Neuron (in vitro differentiated cells): Measurements from ENCODE around the gene GSTM3.
"Not testable (repeated sequence)": the region's sequence is repeated elsewhere in the genome, so short reads cannot be mapped to it uniquely, and the experiment has no call there.

Source experiments
- H2AFZ ChIP-seq: one replicate; pipeline ENCODE4 v1.6.1; 2013; ENCODE audit warnings: low read depth, mild to moderate bottlenecking, inconsistent platforms, low read length, moderate library complexity
- H3K27me3 ChIP-seq: one replicate; pipeline ENCODE4 v1.6.1; 2013; ENCODE audit warnings: low read length; ENCODE audit not compliant: insufficient read depth
- H3K36me3 ChIP-seq: one replicate; pipeline ENCODE4 v1.6.1; 2013; ENCODE audit warnings: low read length; ENCODE audit not compliant: insufficient read depth
- H3K4me1 ChIP-seq: one replicate; pipeline ENCODE4 v1.6.1; 2013; ENCODE audit warnings: low read length; ENCODE audit not compliant: insufficient read depth
- H3K4me3 ChIP-seq: 2 replicates; pipeline ENCODE4 v1.5.1; 2013; ENCODE audit warnings: mild to moderate bottlenecking, low read length, moderate library complexity
- H3K9me3 ChIP-seq: one replicate; pipeline ENCODE4 v1.6.1; 2013; ENCODE audit warnings: low read length

The GSTM3 gene

DNA sequence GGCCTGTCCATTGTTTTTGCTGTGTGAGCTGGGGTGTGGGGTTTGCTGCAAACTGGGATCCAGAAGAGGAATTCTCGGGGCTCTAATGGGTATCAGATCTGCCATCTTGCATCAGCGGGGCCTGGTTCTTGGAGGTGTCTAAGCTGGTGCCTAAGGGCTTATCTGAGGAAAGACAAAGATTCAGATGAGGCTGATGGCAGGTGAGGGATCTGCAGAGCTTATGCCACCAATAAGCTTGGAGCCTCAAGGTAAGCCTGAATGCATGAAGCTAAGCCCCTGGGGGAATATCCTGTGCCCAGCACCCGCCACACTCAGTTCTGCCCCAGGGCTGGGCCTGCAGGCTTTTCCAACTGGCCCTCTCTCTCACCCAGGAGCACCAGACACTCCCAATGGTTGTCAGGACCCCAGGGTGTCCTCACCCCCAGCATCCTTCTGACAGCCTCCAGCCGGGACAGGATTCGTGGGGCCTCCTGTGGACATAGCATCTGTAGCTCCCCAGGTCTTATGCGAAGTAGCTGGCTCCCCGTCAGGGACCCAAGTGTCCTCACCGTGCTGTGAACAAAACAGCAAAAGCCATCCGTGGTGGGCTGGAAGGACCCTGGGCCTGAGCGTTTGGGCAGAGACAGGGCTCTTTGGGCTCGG lies 9.5 kb upstream of the GSTM3 start:
- Histone ChIP-seq H3K4me3 (no peak overlapping the region), H2AFZ (no peak overlapping the region), H3K4me1 (no peaks in the 10 kb centered on the region), H3K9me3 (no peaks in the 10 kb centered on the region), H3K36me3 (no peaks in the 10 kb centered on the region), H3K27me3 (peaks cover 32% of the 10 kb centered on the region)

DNA sequence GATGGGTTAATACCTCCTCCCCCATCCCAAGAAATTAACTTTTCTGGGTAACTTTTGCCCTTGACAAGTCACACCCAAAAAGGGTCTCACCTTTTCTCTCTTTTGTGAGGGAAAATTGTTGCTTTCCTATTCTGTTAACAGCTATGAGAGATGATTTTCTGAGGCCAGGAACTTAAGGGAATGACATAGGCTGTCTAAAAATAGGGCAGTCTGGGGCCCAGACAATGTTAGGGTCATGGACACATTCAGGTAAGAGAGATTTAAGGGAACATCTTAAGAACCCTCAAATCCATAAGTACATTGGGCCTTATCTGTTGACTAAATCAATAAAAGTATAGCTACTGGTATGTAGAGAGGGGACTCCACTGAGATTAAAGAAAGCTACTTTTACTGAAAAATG lies 8.4 kb upstream of the GSTM3 start:
- H3K27me3 ChIP-seq, result peaks cover 32% of the 10 kb centered on the region

GRCh38 chr1:109748311-109748710 lies 7.5 kb upstream of the GSTM3 start:
- peaks cover 30% of the 10 kb centered on the region for H3K27me3 ChIP-seq
- not testable (repeated sequence) for H3K9me3 ChIP-seq, H3K4me1 ChIP-seq, H3K4me3 ChIP-seq, H3K36me3 ChIP-seq, H2AFZ ChIP-seq

More for the DNA sequence above, 8.4 kb upstream of the GSTM3 start:
- no peak overlapping the region for H2AFZ ChIP-seq
- no peaks in the 10 kb centered on the region for H3K4me1 ChIP-seq
- H3K36me3 ChIP-seq, result no peaks in the 10 kb centered on the region
- no peak overlapping the region for H3K4me3 ChIP-seq
- no peaks in the 10 kb centered on the region for H3K9me3 ChIP-seq

- Histone ChIP-seq H3K27me3 (no peaks in the 10 kb centered on the region), H3K4me3 (peak overlapping the region; percentile 58), H3K4me1 (peaks cover 9% of the 10 kb centered on the region), H3K36me3 (peaks cover 19% of the 10 kb centered on the region), H2AFZ (peak overlapping the region; percentile 70), H3K9me3 (no peaks in the 10 kb centered on the region)
Measured at GRCh38 chr1:109739738-109740614, 862 bp downstream of the GSTM3 start.

DNA sequence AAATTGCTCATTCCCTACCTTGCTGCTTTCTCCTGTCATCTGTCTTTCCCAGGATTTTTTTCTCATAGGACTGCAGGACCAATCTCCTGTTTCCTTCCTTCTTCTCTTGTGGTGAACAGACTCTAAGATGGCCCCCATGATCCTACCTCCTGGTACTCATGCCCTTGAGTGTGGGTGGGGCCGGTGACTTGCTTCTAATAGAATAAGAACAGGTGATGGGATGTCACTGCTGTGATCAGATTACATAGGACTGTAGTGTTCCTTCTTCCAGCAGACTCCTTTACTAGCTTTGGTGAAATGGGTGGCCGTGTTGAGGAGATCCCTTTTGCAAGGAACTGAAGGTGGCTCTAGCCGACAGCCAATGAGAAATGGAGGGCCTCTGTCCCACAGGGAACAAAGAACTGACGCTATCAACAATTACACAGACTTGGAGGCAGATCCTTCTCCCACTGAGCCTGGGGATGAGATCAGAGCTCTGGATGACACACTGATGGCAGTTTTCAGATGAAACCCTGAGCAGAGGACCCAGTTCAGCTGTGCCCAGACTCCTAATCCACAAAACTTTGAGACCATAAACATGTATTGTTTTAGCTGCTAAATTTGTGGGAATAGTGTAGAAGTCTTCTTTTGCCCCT lies 7.5 kb downstream of the GSTM3 start:
- Histone ChIP-seq H3K9me3 (peaks cover 5% of the 10 kb centered on the region), H3K4me1 (peaks cover 10% of the 10 kb centered on the region), H2AFZ (no peak overlapping the region), H3K27me3 (no peaks in the 10 kb centered on the region), H3K36me3 (peaks cover 19% of the 10 kb centered on the region), H3K4me3 (no peak overlapping the region)

DNA sequence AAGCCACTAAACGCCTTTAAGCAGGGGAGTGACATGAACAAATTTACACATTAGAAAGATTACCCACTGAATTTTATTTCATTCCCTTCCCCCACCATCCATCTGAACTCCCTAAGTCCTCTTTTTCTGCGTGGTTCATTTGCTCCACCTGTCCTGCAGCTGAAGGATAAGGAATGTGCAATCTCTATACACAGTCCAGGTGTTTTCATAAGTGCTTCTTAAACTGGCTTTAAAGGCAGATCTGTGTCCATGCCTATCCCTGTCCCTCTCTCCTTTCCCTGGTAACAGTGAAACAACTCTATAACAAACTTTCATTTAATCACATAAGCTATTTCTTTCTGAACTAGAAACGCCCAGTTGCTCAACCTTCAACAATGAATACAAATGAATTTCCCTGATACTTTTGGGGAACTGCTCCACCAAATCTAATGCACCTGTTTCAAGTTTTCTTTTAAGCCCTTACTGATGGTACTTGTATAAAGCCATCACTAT lies 8.4 kb downstream of the GSTM3 start:
- Histone ChIP-seq H3K27me3 (no peaks in the 10 kb centered on the region), H3K4me1 (peaks cover 10% of the 10 kb centered on the region), H3K36me3 (peaks cover 13% of the 10 kb centered on the region), H3K9me3 (peaks cover 5% of the 10 kb centered on the region), H3K4me3 (no peak overlapping the region), H2AFZ (no peak overlapping the region)

- Histone ChIP-seq H3K27me3 (no peaks in the 10 kb centered on the region), H3K9me3 (peaks cover 5% of the 10 kb centered on the region), H3K4me3 (no peak overlapping the region), H2AFZ (no peak overlapping the region), H3K36me3 (no peaks in the 10 kb centered on the region), H3K4me1 (peaks cover 10% of the 10 kb centered on the region)
Measured at GRCh38 chr1:109730666-109731065, 10.2 kb downstream of the GSTM3 start.

GRCh38 chr1:109728870-109729269 lies 12.0 kb downstream of the GSTM3 start:
- no peaks in the 10 kb centered on the region for H3K36me3 ChIP-seq
- no peak overlapping the region for H3K4me3 ChIP-seq
- H3K4me1 ChIP-seq, result peaks cover 10% of the 10 kb centered on the region
- H3K27me3 ChIP-seq, result no peaks in the 10 kb centered on the region
- no peaks in the 10 kb centered on the region for H3K9me3 ChIP-seq
- H2AFZ ChIP-seq, result no peak overlapping the region

- H3K4me3 ChIP-seq, result no peak overlapping the region
- H3K4me1 ChIP-seq, result peaks cover 10% of the 10 kb centered on the region
- H3K27me3 ChIP-seq, result no peaks in the 10 kb centered on the region
- no peak overlapping the region for H2AFZ ChIP-seq
- no peaks in the 10 kb centered on the region for H3K36me3 ChIP-seq
- no peaks in the 10 kb centered on the region for H3K9me3 ChIP-seq
Measured at GRCh38 chr1:109726728-109727373, 14.0 kb downstream of the GSTM3 start.

- no peaks in the 10 kb centered on the region for H3K9me3 ChIP-seq
- peaks cover 10% of the 10 kb centered on the region for H3K4me1 ChIP-seq
- H3K27me3 ChIP-seq, result no peaks in the 10 kb centered on the region
- H3K36me3 ChIP-seq, result no peaks in the 10 kb centered on the region
- H3K4me3 ChIP-seq, result no peak overlapping the region
- no peak overlapping the region for H2AFZ ChIP-seq
Measured at GRCh38 chr1:109726007-109726406, 14.8 kb downstream of the GSTM3 start.

GRCh38 chr1:109725510-109725909 lies 15.3 kb downstream of the GSTM3 start:
- Histone ChIP-seq H3K9me3 (no peaks in the 10 kb centered on the region), H3K27me3 (no peaks in the 10 kb centered on the region), H3K36me3 (no peaks in the 10 kb centered on the region), H3K4me1 (peaks cover 5% of the 10 kb centered on the region), H2AFZ (no peak overlapping the region), H3K4me3 (no peak overlapping the region)

DNA sequence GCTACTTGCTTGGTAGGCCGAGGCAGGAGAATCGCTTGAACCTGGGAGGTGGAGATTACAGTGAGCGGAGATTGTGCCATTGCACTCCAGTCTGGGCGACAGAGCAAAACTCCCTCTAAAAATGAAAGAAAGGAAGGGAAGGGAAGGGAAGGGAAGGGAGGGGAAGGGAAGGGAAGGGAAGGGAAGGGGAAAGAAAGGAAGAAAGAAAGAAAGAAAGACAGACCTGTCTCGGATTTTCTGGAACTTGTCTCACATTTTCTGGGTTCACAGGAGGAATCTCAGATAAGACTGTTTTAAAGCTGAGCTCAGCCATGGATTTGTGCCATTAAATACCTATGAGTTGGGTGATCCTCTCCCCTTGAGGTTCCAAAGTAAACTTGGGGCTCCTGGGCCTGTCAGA lies 15.9 kb downstream of the GSTM3 start:
- no peak overlapping the region for H2AFZ ChIP-seq
- H3K9me3 ChIP-seq, result no peaks in the 10 kb centered on the region
- no peaks in the 10 kb centered on the region for H3K27me3 ChIP-seq
- H3K4me3 ChIP-seq, result no peak overlapping the region
- no peaks in the 10 kb centered on the region for H3K36me3 ChIP-seq
- no peaks in the 10 kb centered on the region for H3K4me1 ChIP-seq
